ENCODE results near the gene NRXN2.

DNA sequence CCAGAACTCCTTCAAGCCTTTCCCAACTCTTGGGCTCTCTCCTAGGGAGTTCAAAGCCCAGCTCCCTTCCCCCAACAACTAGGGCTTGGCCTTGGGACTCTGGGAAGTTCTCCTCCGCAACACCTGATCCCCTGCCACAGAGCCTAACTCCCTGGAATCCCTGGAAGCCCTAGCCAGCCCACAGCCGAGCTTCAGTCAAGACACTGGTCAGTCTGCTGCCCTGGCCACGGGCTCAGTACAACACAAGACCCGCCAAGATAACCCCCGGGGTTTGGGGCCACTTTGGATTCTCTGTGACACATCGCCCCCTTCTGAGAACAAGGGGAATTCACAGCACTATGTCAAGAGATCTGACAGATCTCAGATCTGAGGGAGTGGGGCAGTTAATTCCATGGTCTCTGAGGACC is 73.7 kb downstream of the NRXN2 start:
- TF ChIP-seq, protein P1, sequence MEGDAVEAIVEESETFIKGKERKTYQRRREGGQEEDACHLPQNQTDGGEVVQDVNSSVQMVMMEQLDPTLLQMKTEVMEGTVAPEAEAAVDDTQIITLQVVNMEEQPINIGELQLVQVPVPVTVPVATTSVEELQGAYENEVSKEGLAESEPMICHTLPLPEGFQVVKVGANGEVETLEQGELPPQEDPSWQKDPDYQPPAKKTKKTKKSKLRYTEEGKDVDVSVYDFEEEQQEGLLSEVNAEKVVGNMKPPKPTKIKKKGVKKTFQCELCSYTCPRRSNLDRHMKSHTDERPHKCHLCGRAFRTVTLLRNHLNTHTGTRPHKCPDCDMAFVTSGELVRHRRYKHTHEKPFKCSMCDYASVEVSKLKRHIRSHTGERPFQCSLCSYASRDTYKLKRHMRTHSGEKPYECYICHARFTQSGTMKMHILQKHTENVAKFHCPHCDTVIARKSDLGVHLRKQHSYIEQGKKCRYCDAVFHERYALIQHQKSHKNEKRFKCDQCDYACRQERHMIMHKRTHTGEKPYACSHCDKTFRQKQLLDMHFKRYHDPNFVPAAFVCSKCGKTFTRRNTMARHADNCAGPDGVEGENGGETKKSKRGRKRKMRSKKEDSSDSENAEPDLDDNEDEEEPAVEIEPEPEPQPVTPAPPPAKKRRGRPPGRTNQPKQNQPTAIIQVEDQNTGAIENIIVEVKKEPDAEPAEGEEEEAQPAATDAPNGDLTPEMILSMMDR (IDR thresholded peaks at IDR 0.05) = peak; percentile 52 to 53 (median 53)
- no peak for TF ChIP-seq POLR2A (IDR thresholded peaks at IDR 0.05)
